HG02840 (cell line): Measurements from ENCODE around the gene DHRS1.
A peak's percentile ranks its signal among the peaks of the same experiment; 100 is the strongest.

Experiments used
- ATAC-seq: cut with Tn5 transposase; IDR thresholded peaks from one replicate; pipeline ENCODE4 v1.9.1; 2021; ENCODE audit warnings: mild to moderate bottlenecking, moderate library complexity, moderate number of reproducible peaks; ENCODE audit not compliant: unreplicated experiment, low FRiP score

Gene DHRS1

GRCh38 chr14:24310646-24311604, 11.3 kb upstream of the DHRS1 start, which contains the start of gene LTB4R:
TSS of gene LTB4R (plus strand) at chr14:24311502. CDS start at chr14:24315652, 4,150 bp downstream.
- ATAC-seq = peak; percentile 64

GRCh38 chr14:24310265-24310645, 10.7 kb upstream of the DHRS1 start:
- no peak for ATAC-seq

GRCh38 chr14:24309538-24310264, 10.1 kb upstream of the DHRS1 start, which contains the start of gene LTB4R2:
TSS of gene LTB4R2 (plus strand) at chr14:24310140. CDS start at chr14:24310665, 525 bp downstream.
- ATAC-seq = no peak

GRCh38 chr14:24308342-24309124, 9.0 kb upstream of the DHRS1 start:
- ATAC-seq = no peak

- no peak for ATAC-seq
Measured at GRCh38 chr14:24307575-24308341, 8.2 kb upstream of the DHRS1 start, which contains the start of gene CIDEB. TSS of gene CIDEB (minus strand) at chr14:24307977. CDS start at chr14:24307858, 119 bp downstream.

- no peak for ATAC-seq
Measured at GRCh38 chr14:24307156-24307574, 7.6 kb upstream of the DHRS1 start.

GRCh38 chr14:24304019-24304387, 4.4 kb upstream of the DHRS1 start:
- ATAC-seq = no peak

GRCh38 chr14:24300326-24300980, 873 bp upstream of the DHRS1 start:
- ATAC-seq = no peak

- ATAC-seq = no peak
Measured at GRCh38 chr14:24298892-24299254, 707 bp downstream of the DHRS1 start.

- peak; percentile 3 for ATAC-seq
Measured at GRCh38 chr14:24297190-24297964, 2.2 kb downstream of the DHRS1 start.

- ATAC-seq = peak; percentile 42
Measured at GRCh38 chr14:24296341-24297157, 3.0 kb downstream of the DHRS1 start.

GRCh38 chr14:24293525-24293924, 6.1 kb downstream of the DHRS1 start:
- no peak for ATAC-seq

GRCh38 chr14:24292118-24292807, 7.3 kb downstream of the DHRS1 start:
- no peak for ATAC-seq

- ATAC-seq = no peak
Measured at GRCh38 chr14:24291446-24292117, 8.0 kb downstream of the DHRS1 start.

GRCh38 chr14:24290746-24291145, 8.8 kb downstream of the DHRS1 start:
- no peak for ATAC-seq

GRCh38 chr14:24289649-24290280, 9.8 kb downstream of the DHRS1 start:
- ATAC-seq = no peak
